Activated T-cell treated with anti-CD3 and anti-CD28 coated beads, Interleukin-2, amount 50 U/mL, for 24 hours (primary cell): Measurements from ENCODE around the gene KRTAP2-3.
"Not testable (repeated sequence)": the region's sequence is repeated elsewhere in the genome, so short reads cannot be mapped to it uniquely, and the experiment has no call there.

Source experiments
- DNase-seq: peaks from one replicate; pipeline ENCODE4 v3.0.0-alpha.2; 2020
- H3K27ac Mint-ChIP-seq: 2 replicates; pipeline ENCODE4 v1.8.0; 2020; ENCODE audit warnings: mild to moderate bottlenecking, mixed read lengths
- H3K27me3 Mint-ChIP-seq: 2 replicates; pipeline ENCODE4 v1.8.0; 2020; ENCODE audit warnings: mixed read lengths
- H3K36me3 Mint-ChIP-seq: 2 replicates; pipeline ENCODE4 v1.8.0; 2020; ENCODE audit warnings: low read depth, mixed read lengths
- H3K4me1 Mint-ChIP-seq: 2 replicates; pipeline ENCODE4 v1.8.0; 2020; ENCODE audit warnings: low read depth, mixed read lengths
- H3K4me3 Mint-ChIP-seq: 2 replicates; pipeline ENCODE4 v1.8.0; 2020; ENCODE audit warnings: mild to moderate bottlenecking, moderate library complexity, mixed read lengths
- H3K9me3 Mint-ChIP-seq: 2 replicates; pipeline ENCODE4 v1.8.0; 2020; ENCODE audit warnings: mixed read lengths

Gene KRTAP2-3, protein sequence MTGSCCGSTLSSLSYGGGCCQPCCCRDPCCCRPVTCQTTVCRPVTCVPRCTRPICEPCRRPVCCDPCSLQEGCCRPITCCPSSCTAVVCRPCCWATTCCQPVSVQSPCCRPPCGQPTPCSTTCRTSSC

GRCh38 chr17:41060052-41060604 is at the start of gene KRTAP2-3:
Gene KRTAP2-3 (minus strand): TSS chr17:41060114. CDS start chr17:41060050, 64 bp downstream.
- Mint-ChIP-seq H3K36me3 (no peaks in the 10 kb centered on the region), H3K27ac (no peak within 1 kb of the TSS), H3K9me3 (no peaks in the 10 kb centered on the region), H3K4me3 (no peak within 1 kb of the TSS), H3K4me1 (no peaks in the 10 kb centered on the region), H3K27me3 (peaks cover 50% of the 10 kb centered on the region)
- DNase-seq = no peak

- H3K36me3 Mint-ChIP-seq, H3K9me3 Mint-ChIP-seq, DNase-seq, H3K4me3 Mint-ChIP-seq, H3K4me1 Mint-ChIP-seq, H3K27ac Mint-ChIP-seq: not testable (repeated sequence)
- H3K27me3 Mint-ChIP-seq = peaks cover 30% of the 10 kb centered on the region
Observed at GRCh38 chr17:41108728-41109386, 48.9 kb upstream of the KRTAP2-3 start.

- Mint-ChIP-seq H3K9me3 (peaks cover 2% of the 10 kb centered on the region), H3K36me3 (no peaks in the 10 kb centered on the region), H3K27me3 (peaks cover 27% of the 10 kb centered on the region), H3K4me1 (no peaks in the 10 kb centered on the region), H3K27ac (no peak overlapping the region), H3K4me3 (no peak overlapping the region)
- DNase-seq = no peak
Observed at GRCh38 chr17:41107941-41108450, 48.1 kb upstream of the KRTAP2-3 start.

DNA sequence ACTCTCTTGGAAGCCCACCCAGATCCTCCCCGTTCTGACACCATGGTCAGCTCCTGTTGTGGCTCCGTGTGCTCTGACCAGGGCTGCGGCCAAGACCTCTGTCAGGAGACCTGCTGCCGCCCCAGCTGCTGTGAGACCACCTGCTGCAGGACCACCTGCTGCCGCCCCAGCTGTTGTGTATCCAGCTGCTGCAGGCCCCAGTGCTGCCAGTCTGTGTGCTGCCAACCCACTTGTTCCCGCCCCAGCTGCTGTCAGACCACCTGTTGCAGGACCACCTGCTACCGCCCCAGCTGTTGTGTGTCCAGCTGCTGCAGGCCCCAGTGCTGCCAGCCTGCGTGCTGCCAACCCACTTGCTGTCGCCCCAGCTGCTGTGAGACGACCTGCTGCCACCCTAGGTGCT is 45.4 kb upstream of the KRTAP2-3 start, which contains the start of gene KRTAP4-9:
TSS of gene KRTAP4-9 (plus strand) at position 43 of the 400 bp plus-strand sequence. CDS start at position 43, 0 bp downstream.
- H3K27me3 Mint-ChIP-seq = peaks cover 26% of the 10 kb centered on the region
- not testable (repeated sequence) for H3K4me3 Mint-ChIP-seq, DNase-seq, H3K4me1 Mint-ChIP-seq, H3K36me3 Mint-ChIP-seq, H3K9me3 Mint-ChIP-seq, H3K27ac Mint-ChIP-seq

DNA sequence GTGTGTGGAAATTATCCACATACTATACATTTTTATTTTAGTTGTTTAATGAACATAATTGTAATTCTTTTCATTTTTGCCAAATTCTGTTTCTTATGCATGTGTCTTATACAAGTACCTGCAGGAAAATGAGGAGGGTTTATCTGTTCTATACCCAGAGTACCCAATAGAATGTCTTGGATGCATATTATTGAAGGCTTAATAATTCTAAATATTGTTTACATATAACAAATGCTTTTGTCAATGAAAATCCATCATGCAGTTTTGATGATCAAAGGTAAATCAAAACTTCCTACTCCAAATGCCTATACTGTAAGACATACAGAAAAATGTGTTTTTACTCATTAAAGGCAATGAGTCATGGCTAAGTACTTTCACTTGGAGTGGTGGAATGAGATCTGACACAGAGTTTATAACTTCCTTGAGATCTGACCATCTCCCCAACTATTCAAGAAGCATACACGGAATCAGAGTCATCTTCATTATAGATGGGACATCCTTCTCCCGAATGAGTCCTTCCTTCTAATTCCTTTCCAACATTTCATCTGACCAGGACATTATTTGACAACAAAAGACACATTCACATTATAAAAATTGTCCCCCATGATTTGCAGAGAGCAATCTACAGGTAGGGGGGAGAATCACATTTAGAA is 44.6 kb upstream of the KRTAP2-3 start:
- H3K27me3 Mint-ChIP-seq = peaks cover 31% of the 10 kb centered on the region
- DNase-seq, H3K4me3 Mint-ChIP-seq, H3K27ac Mint-ChIP-seq, H3K4me1 Mint-ChIP-seq, H3K36me3 Mint-ChIP-seq, H3K9me3 Mint-ChIP-seq: not testable (repeated sequence)

- Mint-ChIP-seq H3K36me3 (no peaks in the 10 kb centered on the region), H3K27ac (no peak overlapping the region), H3K4me1 (peaks cover 5% of the 10 kb centered on the region), H3K9me3 (no peaks in the 10 kb centered on the region), H3K27me3 (peaks cover 31% of the 10 kb centered on the region), H3K4me3 (no peak overlapping the region)
- DNase-seq = no peak
Observed at GRCh38 chr17:41103896-41104295, 44.0 kb upstream of the KRTAP2-3 start.

GRCh38 chr17:41101586-41102259 is 41.8 kb upstream of the KRTAP2-3 start, which contains the start of gene KRTAP4-16:
Gene KRTAP4-16 (minus strand): TSS chr17:41102209. CDS start chr17:41102209, 0 bp downstream.
- H3K4me1 Mint-ChIP-seq = peaks cover 5% of the 10 kb centered on the region
- no peak within 1 kb of the TSS for H3K27ac Mint-ChIP-seq

GRCh38 chr17:41099682-41100480 is 40.0 kb upstream of the KRTAP2-3 start:
- H3K4me3 Mint-ChIP-seq, H3K9me3 Mint-ChIP-seq, H3K4me1 Mint-ChIP-seq, DNase-seq, H3K36me3 Mint-ChIP-seq, H3K27ac Mint-ChIP-seq: not testable (repeated sequence)
- peaks cover 22% of the 10 kb centered on the region for H3K27me3 Mint-ChIP-seq

More at GRCh38 chr17:41101586-41102259, 41.8 kb upstream of the KRTAP2-3 start, which contains the start of gene KRTAP4-16:
- Mint-ChIP-seq H3K4me3 (no peak within 1 kb of the TSS), H3K36me3 (no peaks in the 10 kb centered on the region), H3K9me3 (no peaks in the 10 kb centered on the region), H3K27me3 (peaks cover 26% of the 10 kb centered on the region)
- DNase-seq = no peak

DNA sequence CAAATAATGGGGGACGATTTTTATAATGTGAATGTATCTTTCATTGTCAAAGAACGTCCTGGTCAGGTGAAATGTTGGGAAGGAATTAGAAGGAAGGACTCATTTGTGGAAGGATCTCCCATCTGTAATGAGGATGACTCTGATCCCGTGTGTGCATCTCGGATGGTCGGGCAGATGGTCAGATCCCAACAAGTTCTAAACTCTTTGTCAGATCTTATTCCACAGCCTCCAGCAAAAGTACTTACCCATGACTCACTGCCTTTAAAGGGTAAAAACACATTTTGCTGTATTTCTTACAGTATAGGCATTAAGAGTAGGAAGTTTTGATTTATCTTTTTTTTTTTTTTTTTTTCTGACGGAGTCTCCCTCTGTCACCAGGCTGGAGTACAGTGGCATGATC is 38.6 kb upstream of the KRTAP2-3 start:
- H3K4me1 Mint-ChIP-seq = peaks cover 5% of the 10 kb centered on the region
- no peak for DNase-seq
- H3K27ac Mint-ChIP-seq = no peak overlapping the region
- H3K4me3 Mint-ChIP-seq = no peak overlapping the region
- no peaks in the 10 kb centered on the region for H3K36me3 Mint-ChIP-seq
- peaks cover 27% of the 10 kb centered on the region for H3K27me3 Mint-ChIP-seq
- no peaks in the 10 kb centered on the region for H3K9me3 Mint-ChIP-seq

DNA sequence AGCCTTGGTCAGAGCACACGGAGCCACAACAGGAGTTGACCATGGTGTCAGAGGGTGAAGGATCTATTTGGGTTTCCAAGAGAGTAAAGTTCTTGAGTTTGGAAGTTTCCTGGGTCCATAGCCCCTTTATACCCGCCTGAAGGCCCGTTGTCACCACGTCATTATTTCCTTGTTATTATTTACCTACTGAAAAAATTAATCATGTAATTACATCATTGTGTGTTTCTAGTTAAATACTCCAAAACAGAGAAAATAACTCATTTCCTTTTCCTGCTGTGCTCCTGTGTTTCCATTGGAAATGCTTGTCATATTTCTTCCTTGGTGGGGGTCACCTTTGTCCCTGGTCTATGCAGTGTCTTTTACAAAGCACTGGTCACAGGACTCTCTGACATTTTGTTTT is 38.1 kb upstream of the KRTAP2-3 start, which contains the start of gene KRTAP4-8:
TSS of gene KRTAP4-8 (minus strand) at position 101 of the 400 bp plus-strand sequence. CDS start at position 43, 58 bp downstream.
- Mint-ChIP-seq H3K4me1 (peaks cover 5% of the 10 kb centered on the region), H3K27ac (no peak within 1 kb of the TSS), H3K4me3 (no peak within 1 kb of the TSS), H3K27me3 (peaks cover 27% of the 10 kb centered on the region), H3K9me3 (no peaks in the 10 kb centered on the region), H3K36me3 (no peaks in the 10 kb centered on the region)
- no peak for DNase-seq

GRCh38 chr17:41096055-41096454 is 36.1 kb upstream of the KRTAP2-3 start:
- Mint-ChIP-seq H3K9me3 (no peaks in the 10 kb centered on the region), H3K4me1 (peaks cover 5% of the 10 kb centered on the region), H3K36me3 (no peaks in the 10 kb centered on the region), H3K27me3 (peaks cover 23% of the 10 kb centered on the region), H3K4me3 (no peak overlapping the region), H3K27ac (no peak overlapping the region)
- no peak for DNase-seq

DNA sequence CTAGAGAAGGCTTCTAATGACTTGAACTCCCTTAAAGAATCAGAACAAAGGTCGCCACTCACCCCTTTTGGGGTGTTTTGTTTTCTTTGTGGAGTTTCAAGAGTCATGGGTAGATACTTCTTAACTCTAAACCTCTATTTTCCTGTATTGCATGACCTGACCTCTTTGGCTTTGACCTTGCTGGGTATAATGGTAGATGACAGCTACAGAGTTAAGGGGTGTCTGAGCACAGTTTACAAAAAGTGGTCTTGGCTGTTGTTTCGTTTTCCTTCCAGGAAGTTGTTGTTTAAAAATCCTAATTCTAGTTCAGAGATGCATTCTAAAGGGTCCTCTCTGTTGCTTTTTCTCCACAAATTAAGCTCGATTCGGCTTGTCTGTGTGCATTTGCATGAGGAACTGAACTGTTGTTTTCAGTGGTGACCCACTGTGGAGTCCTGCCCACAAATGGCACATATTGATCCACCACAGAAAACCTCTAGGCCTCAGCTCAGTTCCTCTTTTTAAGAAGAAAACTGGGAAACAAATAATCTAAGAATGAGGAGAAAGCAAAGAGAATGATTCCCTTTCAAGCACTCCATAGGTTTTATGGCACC is 28.9 kb upstream of the KRTAP2-3 start:
- not testable (repeated sequence) for H3K36me3 Mint-ChIP-seq, H3K27ac Mint-ChIP-seq, H3K4me3 Mint-ChIP-seq, H3K4me1 Mint-ChIP-seq, DNase-seq, H3K9me3 Mint-ChIP-seq
- peaks cover 24% of the 10 kb centered on the region for H3K27me3 Mint-ChIP-seq

GRCh38 chr17:41084100-41084856 is 24.4 kb upstream of the KRTAP2-3 start, which contains the start of gene KRTAP4-7:
Gene KRTAP4-7 (plus strand): TSS chr17:41084150. CDS start chr17:41084207, 57 bp downstream.
- H3K4me1 Mint-ChIP-seq, H3K27ac Mint-ChIP-seq, H3K4me3 Mint-ChIP-seq, H3K9me3 Mint-ChIP-seq, DNase-seq, H3K36me3 Mint-ChIP-seq: not testable (repeated sequence)
- peaks cover 24% of the 10 kb centered on the region for H3K27me3 Mint-ChIP-seq
